ENCODE measurements around the gene HAAO. TPM values are rescaled to one million over a fixed set of nuclear protein-coding genes. Genes with fewer than 3 reads are reported as not detected.

HAAO gene
- total and polyA plus RNA-seq, 2 of the 8 experiments (the other 6 are each of a cell fraction or from before 2014, with no cell fraction given), result 2.5 to 7.0 TPM

DNA sequence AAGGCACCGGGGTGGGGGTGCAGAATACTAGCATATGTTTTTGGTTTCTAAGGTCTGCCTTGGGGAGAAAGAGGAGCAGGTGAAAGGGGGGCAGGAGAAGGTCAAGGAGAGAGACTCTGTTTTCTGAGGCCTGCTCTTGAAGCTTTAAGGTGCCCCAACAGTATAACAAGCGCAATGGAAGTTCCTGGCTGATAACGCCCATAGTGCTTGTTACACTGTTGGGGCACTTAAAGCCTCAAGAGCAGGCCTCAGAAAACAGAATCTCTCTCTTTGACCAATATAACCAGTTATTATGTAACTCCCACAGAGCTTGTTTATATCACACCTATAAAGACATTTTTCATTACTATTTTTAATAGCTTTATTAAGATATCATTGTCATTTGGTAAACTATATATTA, 45.0 kb downstream of the HAAO start:
- Histone ChIP-seq H4K91ac (replicated peaks; ENCODE audit: insufficient read length, low read length) (no peak overlapping the region), H3K9ac (replicated peaks in 1 of 4; ENCODE audit: extremely low read depth in 1 of 4, low read depth in 3 of 4, low read length in 3 of 4) (no peak overlapping the region), H3K23ac (ENCODE audit: insufficient read length) (no peak overlapping the region), H2BK5ac (ENCODE audit: low read depth, low read length) (no peak overlapping the region), H3K27ac (ENCODE audit: low read depth, low read length) (no peak overlapping the region; the same call in 1 of the 2 replicates), H3K79me2 (ENCODE audit: control insufficient read depth in 1 of 2, insufficient read depth in 2 of 2, low read length in 2 of 2) (no peaks in the 10 kb centered on the region), H3K9me3 (ENCODE audit: insufficient read depth in 2 of 2, low read depth in 1 of 2, low read length in 1 of 2) (no peaks in the 10 kb centered on the region), H4K8ac (ENCODE audit: extremely low read depth, insufficient read depth, low read length) (no peak overlapping the region), H3K23me2 (ENCODE audit: low read depth, low read length) (no peaks in the 10 kb centered on the region), H3K18ac (ENCODE audit: extremely low read depth, low read length) (no peak overlapping the region), H3K4ac (replicated peaks; ENCODE audit: insufficient read length, low read depth, low read length) (no peak overlapping the region), H2BK120ac (replicated peaks; ENCODE audit: low read depth, low read length) (no peak overlapping the region), H2BK12ac (ENCODE audit: low read depth, low read length) (no peak overlapping the region), H3K4me3 (ENCODE audit: extremely low read depth in 1 of 4, insufficient read depth in 2 of 4, low read depth in 3 of 4, low read length in 4 of 4) (no peak overlapping the region), H4K20me1 (replicated peaks in 1 of 2; ENCODE audit: control insufficient read depth in 1 of 2, insufficient read depth in 2 of 2, low read length in 2 of 2) (no peaks in the 10 kb centered on the region), H3K27me3 (replicated peaks in 1 of 4; ENCODE audit: control insufficient read depth in 3 of 4, extremely low read depth in 1 of 4, insufficient read depth in 3 of 4, low read length in 3 of 4) (no peaks in the 10 kb centered on the region), H2BK20ac (ENCODE audit: low read length) (no peak overlapping the region), H4K5ac (ENCODE audit: insufficient read length, low read depth, low read length) (no peak overlapping the region), H3K56ac (replicated peaks; ENCODE audit: insufficient read length, low read depth, low read length) (no peak overlapping the region), H2AFZ (ENCODE audit: low read length) (no peak overlapping the region), H3K36me3 (ENCODE audit: control insufficient read depth in 2 of 4, insufficient read depth in 4 of 4, low read length in 3 of 4) (no peaks in the 10 kb centered on the region), H3K79me1 (ENCODE audit: low read depth, low read length) (peaks cover 2% of the 10 kb centered on the region; the same call in 1 of the 2 replicates), H2AK5ac (ENCODE audit: low read depth, low read length) (no peak overlapping the region), H3K4me1 (replicated peaks in 1 of 4; ENCODE audit: control insufficient read depth in 3 of 4, insufficient read depth in 4 of 4, low read length in 3 of 4) (no peaks in the 10 kb centered on the region), H2BK15ac (ENCODE audit: low read length) (no peak overlapping the region), H3K14ac (ENCODE audit: insufficient read length) (no peak overlapping the region), H3K4me2 (ENCODE audit: insufficient read depth in 1 of 2, low read depth in 2 of 2, low read length in 2 of 2) (no peak overlapping the region)
- DNase-seq (ENCODE audit: low read depth in 1 of 2, low spot score in 2 of 2) (no peak), FAIRE-seq (no peak)
- POLR2A ChIA-PET (ENCODE audit: partially characterized antibody), result no interaction called here
- 92% methylated on average over 3 of the region's 3 CpGs; no CpG with 5 or more reads in 1 of the 2 experiments for WGBS, 2 experiments (ENCODE audit: extremely low coverage in 1 of 2, insufficient coverage in 1 of 2, insufficient read length in 1 of 2, insufficient replicate concordance in 2 of 2, low coverage in 1 of 2, low lambda C conversion rate in 2 of 2, missing lambda C conversion rate in 1 of 2)
- CTCF ChIA-PET (ENCODE audit: partially characterized antibody), result interaction anchor here (0.6 to 1.1 kb wide), 4 partner anchors 10 to 1044 kb away, joined by 3 to 4 read pairs (median 3); no protein-coding TSS in a partner anchor
- TF ChIP-seq RAD21 (IDR thresholded peaks at IDR 0.05 in 1 of 2, conservative IDR thresholded peaks at IDR 0.05 in 1 of 2; ENCODE audit: low read depth in 2 of 2, low read length in 2 of 2), result no peak
- no peak for TF ChIP-seq BCL11A (IDR thresholded peaks at IDR 0.05; ENCODE audit: low read depth in 2 of 2, low read length in 2 of 2)
- TF ChIP-seq TCF12 (IDR thresholded peaks at IDR 0.05; ENCODE audit: low read depth, low read length), result no peak
- TF ChIP-seq, protein P1, sequence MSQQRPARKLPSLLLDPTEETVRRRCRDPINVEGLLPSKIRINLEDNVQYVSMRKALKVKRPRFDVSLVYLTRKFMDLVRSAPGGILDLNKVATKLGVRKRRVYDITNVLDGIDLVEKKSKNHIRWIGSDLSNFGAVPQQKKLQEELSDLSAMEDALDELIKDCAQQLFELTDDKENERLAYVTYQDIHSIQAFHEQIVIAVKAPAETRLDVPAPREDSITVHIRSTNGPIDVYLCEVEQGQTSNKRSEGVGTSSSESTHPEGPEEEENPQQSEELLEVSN (IDR thresholded peaks at IDR 0.05), result no peak
- TF ChIP-seq CHD1 (IDR thresholded peaks at IDR 0.05; ENCODE audit: low read depth, low read length), result no peak
- no peak for TF ChIP-seq KDM1A (IDR thresholded peaks at IDR 0.05; ENCODE audit: borderline replicate concordance, low read length)
- no peak for TF ChIP-seq EZH2 (IDR thresholded peaks at IDR 0.05; ENCODE audit: low read depth, low read length, severe bottlenecking)
- no peak for TF ChIP-seq POLR2AphosphoS5 (IDR thresholded peaks at IDR 0.05; ENCODE audit: low read depth, low read length)
- TF ChIP-seq YY1 (IDR thresholded peaks at IDR 0.05; ENCODE audit: low read depth, low read length), result no peak
- no peak for TF ChIP-seq RXRA (IDR thresholded peaks at IDR 0.05; ENCODE audit: insufficient read depth, low read depth, low read length)
- no peak for TF ChIP-seq CHD2 (IDR thresholded peaks at IDR 0.05; ENCODE audit: low read length)
- no peak for TF ChIP-seq HDAC2 (IDR thresholded peaks at IDR 0.05; ENCODE audit: borderline replicate concordance in 1 of 2, low read depth in 2 of 2, low read length in 2 of 2)
- TF ChIP-seq TBP (IDR thresholded peaks at IDR 0.05; ENCODE audit: low read depth, low read length), result no peak
- TF ChIP-seq TEAD4 (IDR thresholded peaks at IDR 0.05; ENCODE audit: low read depth, low read length), result no peak

Data from H1 (cell line).